HG03103 (cell line): ENCODE results near the gene KCNJ15.
"Not testable (repeated sequence)": the region's sequence is repeated elsewhere in the genome, so short reads cannot be mapped to it uniquely, and the experiment has no call there.

Experiments used
- ATAC-seq: cut with Tn5 transposase; IDR thresholded peaks from one replicate; pipeline ENCODE4 v1.9.1; 2021; ENCODE audit warnings: low read depth; ENCODE audit not compliant: unreplicated experiment

Gene KCNJ15

GRCh38 chr21:38256599-38257302, at the start of gene KCNJ15:
TSS of gene KCNJ15 (plus strand) at chr21:38256991. CDS start at chr21:38299262, 42,271 bp downstream.
- ATAC-seq = no peak

GRCh38 chr21:38208118-38208517, 48.7 kb upstream of the KCNJ15 start:
- ATAC-seq = no peak

DNA sequence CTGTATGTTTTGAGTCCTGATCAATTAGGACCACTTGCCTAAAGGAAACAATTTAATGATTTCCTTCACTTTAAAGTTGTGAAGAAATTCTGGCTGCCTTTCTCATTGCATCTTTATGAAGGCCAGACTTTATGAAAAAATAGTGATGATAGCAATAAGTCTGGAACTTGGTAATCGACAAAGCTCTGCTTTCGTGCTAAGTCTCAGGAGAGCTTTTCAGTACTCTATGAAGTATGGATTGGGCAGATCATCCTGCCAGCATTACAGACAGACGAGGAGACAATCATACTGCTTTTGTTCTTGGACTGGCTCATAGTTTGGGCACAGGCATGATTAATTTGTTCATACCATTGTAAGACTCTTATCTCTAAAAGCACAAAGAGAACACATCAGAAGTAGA, 45.5 kb upstream of the KCNJ15 start:
- no peak for ATAC-seq

DNA sequence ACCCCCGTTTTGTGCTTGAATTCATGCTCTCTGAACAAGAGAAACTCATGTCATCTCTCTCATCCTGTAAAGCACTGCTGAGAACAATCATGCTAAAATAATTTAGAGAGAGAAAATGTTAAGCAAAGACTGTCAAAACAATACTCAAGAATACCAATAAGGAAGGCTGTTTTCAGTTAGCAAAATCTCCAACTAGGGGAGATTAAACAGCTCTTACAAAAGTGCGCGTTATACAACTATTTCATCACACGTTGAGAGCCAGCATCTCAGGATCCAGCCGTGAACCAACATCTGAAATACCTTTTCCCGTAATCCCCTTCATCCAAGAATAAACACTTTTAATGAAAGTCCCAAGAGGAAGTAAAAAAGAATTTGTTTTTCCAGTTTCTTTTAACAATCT, 44.1 kb upstream of the KCNJ15 start:
- no peak for ATAC-seq

GRCh38 chr21:38219049-38219628, 37.7 kb upstream of the KCNJ15 start:
- ATAC-seq = peak; percentile 81

- ATAC-seq = no peak
These were observed 36.5 kb upstream of the KCNJ15 start for GRCh38 chr21:38220270-38220737.

DNA sequence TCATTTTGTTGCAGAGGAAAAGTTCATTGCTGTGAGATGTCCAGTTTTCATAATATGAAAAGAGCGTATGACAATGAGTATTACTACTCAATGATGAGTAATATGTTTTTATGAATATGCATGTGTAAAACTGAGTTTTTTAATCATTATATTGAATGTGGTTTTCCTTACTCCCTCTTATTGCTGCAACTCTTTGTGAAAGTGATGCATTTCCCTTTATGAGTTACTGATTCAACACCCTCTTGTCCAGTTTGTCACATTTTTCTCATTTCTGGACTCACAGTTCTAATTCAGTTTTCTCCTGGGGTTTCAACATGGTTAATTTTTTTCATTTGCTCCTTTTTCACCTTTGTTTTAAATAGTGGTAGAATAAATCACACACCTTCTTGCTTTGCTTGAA, 35.2 kb upstream of the KCNJ15 start:
- ATAC-seq = no peak

GRCh38 chr21:38223893-38224540, 32.8 kb upstream of the KCNJ15 start:
- no peak for ATAC-seq

DNA sequence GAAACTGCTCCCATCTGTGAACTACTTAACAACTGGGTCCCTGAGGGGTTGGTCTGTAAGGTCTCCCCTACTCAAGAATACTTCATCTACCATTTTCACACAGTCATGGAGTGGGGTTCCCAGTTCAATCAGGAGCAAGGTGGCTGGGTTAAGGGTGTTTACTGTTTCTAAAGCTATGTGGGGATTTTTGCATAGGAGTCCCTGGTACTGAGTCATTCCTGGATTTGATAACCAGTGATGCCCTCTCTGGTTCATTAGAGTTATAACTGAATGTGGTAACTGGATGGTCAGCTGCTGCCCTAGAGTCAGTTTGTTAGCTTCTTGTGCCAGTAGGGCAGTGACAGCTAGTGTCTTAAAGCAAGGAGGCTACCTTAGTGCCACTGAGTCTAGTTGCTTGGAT, 29.4 kb upstream of the KCNJ15 start:
- ATAC-seq = no peak

DNA sequence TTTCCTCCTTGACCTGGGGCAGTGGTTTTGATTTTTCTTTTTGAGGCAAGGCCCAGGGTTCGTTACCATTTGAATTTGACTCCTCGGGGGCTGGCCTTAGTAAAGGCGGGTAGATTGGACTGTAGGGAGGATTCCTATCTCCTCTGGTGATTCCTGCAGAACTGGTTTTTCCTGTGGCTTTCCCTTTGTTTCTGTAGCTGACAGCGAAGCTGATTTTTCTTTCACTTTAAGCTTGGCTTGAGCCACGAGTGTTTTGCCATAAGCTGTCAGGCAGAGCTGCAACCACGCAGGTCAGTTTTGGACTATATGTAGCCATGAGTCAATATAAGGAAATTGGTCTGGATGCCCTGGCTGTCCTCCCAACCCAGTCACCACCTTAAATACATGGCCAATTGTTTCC, 28.7 kb upstream of the KCNJ15 start:
- no peak for ATAC-seq

DNA sequence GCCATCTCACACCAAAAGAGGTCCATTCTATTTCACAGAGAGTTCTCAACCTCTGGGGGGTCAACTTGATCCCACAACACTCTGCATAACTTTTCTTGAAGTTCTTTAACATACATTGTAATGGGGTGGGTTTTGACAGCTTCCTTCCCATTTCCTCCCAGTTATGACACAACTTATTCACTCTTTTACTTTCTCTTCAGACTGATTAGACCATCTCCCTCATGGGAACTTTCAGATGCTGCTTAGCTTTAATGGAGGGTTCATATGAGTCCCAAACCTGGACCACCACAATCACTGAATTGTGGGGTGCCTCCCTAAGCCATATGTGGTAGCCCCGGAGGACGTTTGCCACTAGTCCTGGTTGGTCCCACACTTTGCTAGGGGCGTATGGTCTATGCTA, 28.3 kb upstream of the KCNJ15 start:
- no peak for ATAC-seq

- no peak for ATAC-seq
These were observed 27.4 kb upstream of the KCNJ15 start for GRCh38 chr21:38229260-38229877.

DNA sequence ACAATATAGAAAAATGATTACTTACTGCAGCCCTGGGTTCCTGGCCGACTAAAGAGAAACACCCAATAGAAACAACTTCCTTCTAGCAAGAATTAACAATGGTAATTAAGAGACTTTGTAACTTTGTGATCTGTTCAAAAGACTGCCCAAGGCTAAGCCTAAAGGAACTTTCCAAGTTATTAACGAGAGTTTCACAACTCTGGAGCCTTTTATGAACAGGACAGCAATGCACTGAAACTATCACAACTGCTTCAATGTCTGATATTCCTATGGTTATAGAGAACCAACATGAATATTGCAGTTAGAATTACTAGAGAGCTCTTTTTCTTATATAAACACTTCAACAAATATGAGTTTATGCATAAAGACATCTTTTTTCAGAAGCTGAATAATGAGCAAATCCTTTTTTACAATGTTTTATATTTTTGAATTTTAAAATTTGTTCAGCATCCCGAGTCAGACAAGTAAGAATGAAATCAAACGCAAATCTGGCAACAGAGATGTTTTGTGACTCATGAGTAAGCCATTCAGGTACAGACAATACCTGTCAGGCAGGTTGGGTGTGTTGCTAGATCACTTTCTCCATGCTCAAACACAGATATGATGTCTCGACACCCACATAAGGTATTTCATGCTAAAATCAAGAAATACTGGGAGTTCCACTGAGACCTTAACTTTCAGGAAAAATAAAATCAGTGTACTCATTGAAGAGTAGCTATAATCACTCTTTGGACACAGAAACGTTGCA, 22.2 kb upstream of the KCNJ15 start:
- ATAC-seq = no peak

DNA sequence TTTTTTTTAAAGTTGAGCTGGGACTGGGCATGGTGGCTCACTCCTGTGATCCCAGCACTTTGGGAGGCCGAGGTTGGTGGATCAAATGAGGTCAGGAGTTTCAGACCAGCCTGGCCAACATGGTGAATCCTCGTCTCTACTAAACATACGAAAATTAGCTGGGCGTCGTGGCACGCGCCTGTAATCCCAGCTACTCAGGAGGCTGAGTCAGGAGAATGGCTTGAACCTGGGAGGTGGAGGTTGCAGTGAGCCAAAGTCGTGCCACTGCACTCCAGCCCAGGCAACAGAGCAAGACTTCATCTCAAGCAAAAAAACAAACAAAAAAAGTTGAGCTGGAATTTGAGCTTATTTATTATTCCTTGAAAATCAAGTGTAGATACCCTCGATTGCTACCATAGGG, 21.5 kb upstream of the KCNJ15 start:
- not testable (repeated sequence) for ATAC-seq

DNA sequence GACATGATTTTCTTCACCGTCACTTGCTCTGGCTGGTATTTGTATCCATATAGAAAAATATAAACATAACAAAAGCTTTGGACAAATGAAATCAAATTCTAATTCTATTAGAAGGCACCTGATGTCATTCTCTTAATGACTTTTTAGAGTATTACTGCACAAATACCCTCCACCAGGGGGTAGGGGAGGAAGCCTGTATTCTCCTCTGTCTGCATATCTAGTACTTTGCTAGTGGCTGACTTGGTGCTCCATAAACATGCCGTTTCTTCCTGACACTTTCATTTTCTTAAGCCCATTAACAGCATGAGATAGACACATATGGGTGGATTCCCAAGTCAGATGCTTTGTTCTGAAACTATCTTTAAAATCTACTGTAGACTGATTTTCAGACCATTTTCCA, 20.6 kb upstream of the KCNJ15 start:
- no peak for ATAC-seq

DNA sequence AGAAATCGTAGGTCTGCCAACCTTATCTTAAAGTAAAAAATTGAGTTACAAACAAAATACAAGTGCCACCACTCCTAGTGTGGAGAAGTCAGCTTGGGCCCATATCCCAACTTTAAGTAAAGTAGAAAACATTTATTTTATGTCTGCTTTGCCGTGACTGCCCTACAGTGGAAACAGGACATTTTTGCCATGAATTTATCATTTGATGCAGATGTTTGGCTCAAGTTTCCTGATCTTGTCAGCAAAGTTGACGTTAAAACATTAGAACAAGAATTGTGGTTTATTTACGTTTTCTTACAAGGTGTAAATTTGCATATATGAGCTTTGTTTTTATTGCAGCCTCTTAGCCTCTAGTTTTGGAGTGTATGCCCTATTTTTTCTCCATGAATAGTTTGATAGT, 17.1 kb upstream of the KCNJ15 start:
- no peak for ATAC-seq

GRCh38 chr21:38240129-38240528, 16.7 kb upstream of the KCNJ15 start:
- ATAC-seq = no peak

DNA sequence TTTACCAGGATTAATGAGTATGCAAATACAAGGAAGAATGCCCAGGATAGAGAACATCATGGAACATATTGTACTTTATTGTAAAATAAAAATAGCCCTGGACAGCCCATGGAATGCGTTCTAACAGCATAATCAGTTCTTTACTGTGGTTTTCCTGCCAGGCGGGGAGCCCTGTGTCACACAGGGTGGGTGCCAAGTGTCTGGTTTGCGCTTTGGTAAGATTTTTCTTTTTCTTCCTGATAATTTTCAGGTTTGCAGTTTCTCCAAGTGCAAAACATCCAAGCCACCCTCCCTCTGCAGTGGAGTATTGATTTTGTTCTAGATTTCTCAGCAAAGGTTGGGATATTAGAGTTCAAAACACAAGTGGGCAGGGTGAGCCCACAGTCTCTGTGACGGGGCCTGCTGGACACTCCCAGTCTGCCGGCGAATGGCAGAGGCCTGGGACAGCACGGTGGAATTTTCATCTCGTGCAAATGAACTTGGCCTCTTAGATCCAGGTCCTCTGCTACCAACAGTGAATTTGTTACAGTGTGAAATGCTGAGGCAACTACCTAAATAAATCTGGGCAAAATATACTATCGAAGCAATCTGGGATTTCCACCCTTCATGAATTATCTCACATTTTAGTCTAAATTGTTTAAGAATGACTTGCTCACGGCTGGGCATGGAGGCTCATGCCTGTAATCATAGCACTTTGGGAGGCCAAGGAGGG, 15.6 kb upstream of the KCNJ15 start:
- ATAC-seq = no peak

DNA sequence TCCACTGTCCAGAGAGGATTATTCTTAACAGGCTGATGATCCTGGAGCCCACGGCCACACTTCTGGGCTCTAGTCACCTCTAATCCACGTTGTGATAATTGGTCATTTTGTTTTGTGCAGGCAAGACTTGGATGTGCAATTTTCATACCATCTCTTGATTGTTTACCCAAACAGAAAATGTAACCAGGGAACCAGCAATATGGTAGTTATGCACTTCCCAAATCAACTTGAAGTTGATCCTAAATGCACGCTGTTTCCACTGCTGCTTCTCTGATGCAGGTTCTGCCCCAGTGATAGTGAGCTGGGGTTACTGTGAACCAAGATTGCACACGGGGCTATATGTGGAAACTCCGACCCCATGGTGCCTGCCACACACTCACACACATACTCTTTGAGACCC, 14.7 kb upstream of the KCNJ15 start:
- no peak for ATAC-seq

DNA sequence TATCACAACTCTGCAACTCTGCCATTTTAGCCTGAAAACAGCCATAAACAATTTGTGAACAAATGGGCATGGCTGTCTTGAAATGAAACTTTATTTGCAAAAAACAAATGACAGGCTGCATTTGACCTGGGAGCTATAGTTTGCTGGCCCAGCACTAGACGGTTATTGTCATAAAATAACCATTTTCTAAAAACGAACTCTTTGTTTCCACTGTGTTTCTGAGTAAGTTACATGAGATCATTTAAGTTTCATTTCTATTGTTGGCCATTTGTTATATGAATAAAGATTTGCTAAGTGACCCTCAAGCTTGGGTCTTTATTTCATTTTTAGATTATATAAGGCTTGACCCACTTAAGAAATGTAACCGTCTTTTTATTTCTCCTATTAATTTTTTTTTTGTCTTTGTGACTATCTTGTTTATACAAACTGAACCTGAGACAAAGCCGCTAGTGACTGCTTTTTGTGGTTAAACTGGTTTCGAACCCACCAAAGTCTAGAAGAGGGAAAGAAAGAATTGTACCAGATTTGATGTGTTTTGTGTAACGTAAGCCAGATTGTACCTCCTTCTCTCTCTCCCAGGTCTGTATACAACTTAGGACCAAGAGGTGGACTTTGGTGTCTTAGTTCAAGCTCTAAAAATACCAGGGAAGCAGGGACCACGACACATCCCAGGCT, 12.9 kb upstream of the KCNJ15 start:
- ATAC-seq = no peak
